Heart right ventricle (tissue), 16 donors: ENCODE measurements around the gene TMEM61. TPM values are rescaled to one million over a fixed set of nuclear protein-coding genes. Genes with fewer than 3 reads are reported as not detected.
A peak's percentile ranks its signal among the peaks of the same experiment; 100 is the strongest.

Source experiments
- ATAC-seq, 8 donors: fragments of 200-7000 bp; cut with Tn5 transposase; one replicate each; pipeline ENCODE4 v1.9.1; 2020; ENCODE audit warnings: mild to moderate bottlenecking in 8 of 8, moderate library complexity in 8 of 8, moderate number of reproducible peaks in 1 of 8
- DNase-seq, 2 donors: peaks; one replicate each; pipeline ENCODE4 v3.0.0-alpha.2; 2020
- H3K27ac ChIP-seq, 10 donors: fragments of 200-600 bp; sonication (generic) in 2 of 10; one replicate each; pipeline versions ENCODE4 v1.5.0 to v1.8.0; 2020 to 2022; ENCODE audit warnings: mild to moderate bottlenecking in 3 of 10
- H3K27me3 ChIP-seq, 7 donors: fragments of 200-600 bp; one replicate each; pipeline ENCODE4 v1.8.0; 2021 to 2022; ENCODE audit warnings: mild to moderate bottlenecking in 2 of 7
- H3K36me3 ChIP-seq, 9 donors: fragments of 200-600 bp; sonication (generic) in 1 of 9; one replicate each; pipeline versions ENCODE4 v1.5.0 to v1.8.0; 2020 to 2022; ENCODE audit warnings: mild to moderate bottlenecking in 2 of 9
- H3K4me1 ChIP-seq, 9 donors: fragments of 200-600 bp; sonication (generic) in 1 of 9; one replicate each; pipeline versions ENCODE4 v1.5.0 to v1.8.0; 2020 to 2022; ENCODE audit warnings: mild to moderate bottlenecking in 4 of 9
- H3K4me3 ChIP-seq, 10 donors: fragments of 200-600 bp; sonication (generic) in 2 of 10; one replicate each; pipeline versions ENCODE4 v1.5.0 to v1.8.0; 2020 to 2022; ENCODE audit warnings: mild to moderate bottlenecking in 7 of 10, moderate library complexity in 2 of 10
- H3K9me3 ChIP-seq, 11 donors: fragments of 200-600 bp in 10 of 11; sonication (generic) in 2 of 11; one replicate each; pipeline versions ENCODE4 v1.5.0 to v1.8.0; 2013 to 2022; ENCODE audit warnings: mild to moderate bottlenecking in 2 of 11, control low read depth in 1 of 11, moderate library complexity in 1 of 11
- CTCF ChIP-seq, 9 donors: fragments of 200-600 bp; sonication (generic) in 2 of 9; IDR thresholded peaks; one replicate each; pipeline versions ENCODE4 v1.5.0 to v1.8.0; 2021 to 2022; ENCODE audit warnings: antibody characterized with exemption in 9 of 9, mild to moderate bottlenecking in 5 of 9, moderate library complexity in 1 of 9
- WGBS, 2 donors: extraction: QIAGEN DNeasy Blood & Tissue Kit; methylation state at CpG; one replicate each; pipeline ENCODE4 v1.1.7; 2013; ENCODE audit warnings: inconsistent platforms in 1 of 2; 5-methylcytosine and 5-hydroxymethylcytosine counted together
- intact Hi-C, 10 donors: fragments of 100-400 bp; cut with DNase I; formaldehyde crosslinking; loops; one replicate each; pipeline versions ENCODE4 v1.11.1 to v1.14.2; 2022
- polyA plus RNA-seq, 2 donors: library from polyadenylated mRNA; stranded (reverse); fragments of 200-250 nt; gene quantifications; one replicate each; pipeline ENCODE4 v1.2.3, GENCODE V29; 2013
- total RNA-seq, 10 donors: library from RNA; stranded (reverse); fragmentation: NEBNext Ultra II Directional in 3 of 10; extraction: Animal tissue kit (Norgen Biotek cat#: 25700) in 3 of 10; gene quantifications; one replicate each; pipeline versions ENCODE4 v1.2.1 to v1.2.4, GENCODE V29; 2021 to 2023
- donor health status: Arrhythmogenic right ventricular cardiomyopathy.
- donor health status: ischemic (EF 13 %, LVEDD 7.1; RV severe dilation, severe dysfunction).
- donor health status: healthy with polysubstance abuse.
- donor health status: DM: no; HTN: yes; CAD: no.
- donor health status: DM: no; HTN: no; CAD: no.
- donor health status: ischemic (EF 25% LVEDD 6.9; RV normal size, moderate dysfunction).
- donor health status: ischemic (EF 25% LVEDD 5.7; RV mildly dilated, moderate dysfunction).
- donor health status: healthy.
- donor health status: DM: yes; HTN: yes; CAD: no.
- donor health status: Ischemic cardiomyopathy.
- donor health status: ischemic (EF 35%, LVEDD 5.7; RV mildly dilated, moderate dysfunction).
- donor health status: nonischemic (EF 11% LVEDD 7.7; RV severe dilation, severe dysfunction).
- donor health status: DM: yes; HTN: yes; CAD: no.
- donor health status: PGD.
- donor health status: ischemic (EF 29% LVEDD 5.4; RV normal size, mild dysfunction).
- donor health status: nonischemic (EF 23%, LVEDD 6.1; RV moderate dilation, normal function).

The TMEM61 gene
- total and polyA plus RNA-seq, 12 donors, result 0.03 to 0.37 TPM; not detected in 10

GRCh38 chr1:54945393-54945936 lies 35.0 kb upstream of the TMEM61 start:
- intact Hi-C loops, result loop anchor here in 2 of 10 donors (2.0 kb wide), 2 partner anchors 51 to 59 kb away; partner anchors contain the start of gene DHCR24 (in 1 of the 2)
- Histone ChIP-seq H3K27me3 (no peaks in the 10 kb centered on the region), H3K9me3 (no peaks in the 10 kb centered on the region), H3K36me3 (no peaks in the 10 kb centered on the region), H3K4me1 (peaks cover 0 to 16% (median 4%) of the 10 kb centered on the region in 9 donors), H3K4me3 (no peak overlapping the region), H3K27ac (no peak overlapping the region)
- peak in 2 of 9 donors; percentile 5 to 22 for TF ChIP-seq CTCF (IDR thresholded peaks at IDR 0.05)
- no peak for DNase-seq
- ATAC-seq, result no peak
- WGBS, 2 donors, result 71 to 72% methylated on average over 6 of the region's 6 CpGs

- no peak overlapping the region for H3K4me3 ChIP-seq
- no peaks in the 10 kb centered on the region for H3K9me3 ChIP-seq
- peaks cover 0 to 21% (median 8%) of the 10 kb centered on the region in 9 donors for H3K4me1 ChIP-seq
- no peak for DNase-seq
- no peaks in the 10 kb centered on the region for H3K27me3 ChIP-seq
- H3K27ac ChIP-seq, result no peak overlapping the region
- 85 to 91% methylated on average over 5 of the region's 5 CpGs for WGBS, 2 donors
- intact Hi-C loops, result no loop called here
- no peak for ATAC-seq
- H3K36me3 ChIP-seq, result no peaks in the 10 kb centered on the region
- TF ChIP-seq CTCF (IDR thresholded peaks at IDR 0.05), result no peak
Measured at GRCh38 chr1:54947540-54947939, 32.9 kb upstream of the TMEM61 start.

GRCh38 chr1:54949053-54949452 lies 31.4 kb upstream of the TMEM61 start:
- Histone ChIP-seq H3K36me3 (no peaks in the 10 kb centered on the region), H3K27ac (no peak overlapping the region), H3K27me3 (no peaks in the 10 kb centered on the region), H3K9me3 (no peaks in the 10 kb centered on the region), H3K4me3 (no peak overlapping the region), H3K4me1 (peaks cover 0 to 21% (median 8%) of the 10 kb centered on the region in 9 donors)
- intact Hi-C loops, result no loop called here
- ATAC-seq (no peak), DNase-seq (no peak)
- 90 to 93% methylated on average over 4 of the region's 4 CpGs for WGBS, 2 donors
- TF ChIP-seq CTCF (IDR thresholded peaks at IDR 0.05), result no peak

- WGBS, 2 donors, result 50 to 55% methylated on average over 6 of the region's 6 CpGs
- peaks cover 0 to 3% (median 0%) of the 10 kb centered on the region in 11 donors for H3K9me3 ChIP-seq
- no peak for TF ChIP-seq CTCF (IDR thresholded peaks at IDR 0.05)
- H3K27ac ChIP-seq, result peak overlapping the region in 5 of 10 donors; percentile 21 to 71 (median 52)
- DNase-seq, result no peak
- ATAC-seq, result peak in 6 of 8 donors; percentile 10 to 51 (median 25)
- H3K36me3 ChIP-seq, result no peaks in the 10 kb centered on the region
- no peaks in the 10 kb centered on the region for H3K27me3 ChIP-seq
- peaks cover 0 to 21% (median 8%) of the 10 kb centered on the region in 9 donors for H3K4me1 ChIP-seq
- H3K4me3 ChIP-seq, result peak overlapping the region in 4 of 10 donors; percentile 32 to 47 (median 38)
- intact Hi-C loops, result loop anchor here in 8 of 10 donors (1.0 to 5.0 kb wide), 5 partner anchors 46 to 73 kb away; partner anchors contain the start of gene BSND (in 4 of the 8)
Measured at GRCh38 chr1:54950006-54950368, 30.4 kb upstream of the TMEM61 start.
